Activated CD4-positive, CD25-positive, alpha-beta regulatory T cell treated with anti-CD3 and anti-CD28 coated beads, Interleukin-2, amount 50 U/mL, for 16 hours (primary cell): Measurements from ENCODE around the gene GSAP.

Source experiments
- DNase-seq: peaks from one replicate; pipeline ENCODE4 v3.0.0-alpha.2; 2020; ENCODE audit warnings: low read depth, low spot score

Gene GSAP

DNA sequence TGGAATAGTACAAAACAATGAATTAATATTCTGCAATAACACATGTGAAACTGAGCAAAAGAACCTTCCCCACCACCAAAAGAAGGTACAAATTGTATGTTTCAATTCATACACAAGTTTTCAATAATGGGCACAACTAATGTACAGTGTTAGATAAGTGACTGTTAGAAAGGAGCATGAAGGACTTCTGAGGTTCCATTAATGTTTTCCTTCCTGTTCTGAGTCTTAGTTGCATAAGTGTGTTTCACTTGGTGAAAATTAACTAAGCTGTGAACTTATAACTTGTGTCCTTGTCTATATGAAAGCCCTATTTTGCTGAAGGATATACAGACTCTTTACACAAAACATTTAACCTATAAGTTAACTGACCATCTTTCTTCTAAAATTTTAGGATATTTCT, 8.2 kb downstream of the GSAP start:
- no peak for DNase-seq

DNA sequence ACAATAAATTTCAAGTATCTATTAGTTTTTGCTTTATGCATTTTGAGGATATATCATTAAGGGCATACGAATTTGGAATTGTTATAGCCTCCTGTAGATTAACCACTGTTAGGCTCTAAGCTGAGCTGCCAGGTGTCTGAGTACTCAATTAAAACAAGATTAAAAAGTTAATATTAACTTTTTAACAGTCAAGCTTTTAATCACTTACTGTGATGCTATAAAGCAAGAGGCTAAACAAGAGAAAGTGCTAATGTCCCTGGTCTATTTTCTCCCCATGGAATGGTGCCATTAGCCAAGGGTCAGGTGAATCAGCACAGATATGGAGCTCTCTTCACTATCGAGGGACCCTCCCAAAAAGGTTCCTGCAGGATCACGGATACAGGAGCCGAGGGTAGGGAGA, 9.7 kb downstream of the GSAP start:
- no peak for DNase-seq

DNA sequence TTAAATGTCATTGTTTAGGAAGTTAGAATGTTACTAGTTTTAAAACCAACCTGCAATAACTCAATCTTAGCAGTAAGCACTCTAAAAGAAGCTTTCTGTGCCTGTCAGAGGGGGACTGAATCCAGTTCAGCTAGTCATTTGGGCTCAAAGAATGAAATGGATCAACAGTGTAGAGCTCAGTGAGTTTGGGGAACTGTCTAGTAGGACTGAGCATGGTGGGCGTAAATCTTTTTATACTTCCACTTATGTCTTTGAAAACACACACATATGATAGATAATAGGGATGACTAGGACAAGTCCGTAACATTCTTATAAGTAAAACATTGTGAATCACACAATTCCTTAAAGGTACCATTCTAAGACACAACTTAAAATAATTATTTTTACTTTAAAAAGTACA, 11.5 kb downstream of the GSAP start:
- DNase-seq = no peak

DNA sequence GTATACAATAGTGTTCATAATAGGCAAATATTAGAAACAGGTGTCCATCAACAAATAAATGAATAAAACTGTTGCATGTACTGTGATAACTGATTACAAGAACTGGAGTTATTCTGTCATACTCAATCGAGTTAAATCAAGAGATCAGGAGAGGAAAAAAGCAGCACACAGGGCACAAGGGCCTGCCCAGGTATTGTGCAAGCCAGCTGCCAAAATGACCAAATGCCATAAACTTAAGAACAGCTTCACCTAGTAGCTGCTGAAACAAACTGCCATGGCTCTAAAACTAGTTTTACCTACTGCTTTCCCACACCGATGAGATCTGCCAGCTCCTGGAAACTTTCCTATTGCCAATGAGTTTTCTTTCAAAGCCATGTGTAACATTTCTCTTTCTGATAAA, 12.2 kb downstream of the GSAP start:
- DNase-seq = no peak

DNA sequence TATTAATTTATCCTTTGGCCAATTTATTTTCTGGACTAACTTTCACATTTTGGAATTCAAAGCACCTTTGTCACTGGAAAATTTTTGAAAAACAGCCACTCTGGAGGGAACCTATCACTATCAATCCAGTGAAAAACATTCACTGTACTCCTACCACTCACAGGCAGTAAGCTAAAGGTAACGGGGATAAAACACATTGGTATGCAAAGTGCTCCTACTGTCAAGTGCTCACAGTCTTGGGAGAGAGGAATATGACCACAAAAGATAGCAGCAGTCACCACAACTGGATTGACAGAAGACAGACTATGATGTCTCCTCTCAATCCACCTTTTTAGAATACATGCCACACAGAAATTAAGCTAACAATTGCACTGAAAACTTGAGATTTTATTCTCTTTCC, 13.3 kb downstream of the GSAP start:
- no peak for DNase-seq

DNA sequence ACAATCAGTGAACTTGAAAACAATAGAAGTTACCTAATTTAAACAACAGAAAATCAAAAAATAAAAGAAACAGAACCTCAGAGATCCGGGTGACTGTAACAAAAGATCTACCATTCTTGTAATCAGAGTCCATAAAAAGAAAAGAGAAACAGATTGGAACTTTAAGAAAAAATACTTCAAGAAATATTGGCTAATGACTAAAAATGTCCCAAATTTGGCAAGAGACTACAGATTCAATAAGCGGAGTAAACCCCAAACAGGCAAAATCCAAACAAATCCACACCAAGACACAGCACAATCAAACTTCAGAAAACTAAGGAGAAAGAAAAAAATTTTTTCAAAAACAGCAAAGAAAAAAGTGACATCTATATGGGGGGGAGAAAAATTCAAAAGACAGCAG, 15.1 kb downstream of the GSAP start:
- DNase-seq = no peak

DNA sequence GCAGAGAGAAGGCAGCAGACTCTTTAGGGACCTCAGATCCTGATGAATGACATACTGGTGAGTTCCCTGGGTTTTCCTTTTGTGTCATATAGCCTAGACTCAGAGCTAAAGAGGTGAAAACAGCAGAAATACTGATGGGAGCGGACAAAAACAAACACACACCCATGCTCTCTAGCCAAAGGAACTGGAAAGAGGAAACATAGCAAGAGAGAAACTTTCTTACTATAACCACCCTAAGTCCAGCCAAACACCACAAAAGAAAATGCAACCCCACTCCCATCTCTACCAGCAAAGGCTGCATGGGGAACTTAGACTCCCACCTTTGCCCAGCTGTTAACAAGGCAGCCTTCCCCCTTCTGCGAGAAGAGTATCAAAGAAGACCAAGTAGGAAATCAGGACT, 16.3 kb downstream of the GSAP start:
- DNase-seq = no peak

DNA sequence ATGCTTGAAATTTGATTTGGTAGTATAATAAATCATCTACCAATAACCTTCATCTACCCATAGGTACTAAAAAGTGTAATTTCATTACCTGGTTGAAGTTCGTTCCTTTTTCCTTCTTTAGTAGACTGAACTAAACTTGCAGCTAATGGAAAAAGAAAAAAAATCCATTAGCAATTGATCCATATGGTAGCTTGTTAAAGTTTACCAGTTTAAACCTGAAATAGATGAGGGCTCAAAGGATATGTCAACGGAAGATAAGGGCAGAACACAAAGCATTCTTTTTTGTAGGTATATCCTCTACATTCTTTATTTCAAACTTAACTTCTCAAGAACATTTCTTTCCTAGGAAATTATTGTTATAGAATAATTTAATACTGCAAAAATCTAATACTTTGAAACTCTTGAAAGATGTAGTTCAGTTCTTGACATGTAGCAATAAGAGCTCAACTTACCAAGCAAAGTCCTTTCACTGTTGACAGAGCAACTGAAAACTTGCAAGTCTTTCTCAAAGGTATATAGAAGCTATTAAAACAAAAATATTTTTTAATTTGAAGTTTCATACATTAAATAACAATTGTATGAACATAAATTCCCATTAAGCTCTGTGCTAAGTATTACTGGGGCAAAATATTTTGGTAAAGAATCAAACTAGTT, 19.1 kb downstream of the GSAP start:
- no peak for DNase-seq

DNA sequence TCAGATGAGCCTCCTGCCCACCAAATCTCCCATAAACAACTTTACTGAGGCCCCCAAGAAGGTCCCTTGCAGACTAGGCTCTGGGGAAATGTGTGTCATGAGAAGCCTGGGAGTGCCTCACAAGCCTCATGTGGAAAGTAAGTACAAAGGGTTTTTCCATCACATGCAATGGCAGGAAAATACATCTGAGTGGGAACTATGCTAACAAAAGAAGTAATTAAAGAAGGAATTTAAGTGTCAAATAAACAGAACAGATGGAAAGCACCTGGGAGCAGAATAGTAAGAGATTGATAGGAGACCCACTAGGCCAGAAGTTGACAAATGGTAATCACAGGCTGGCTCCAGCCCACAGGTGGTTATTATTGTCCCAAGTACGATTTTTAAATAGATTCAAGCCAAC, 20.5 kb downstream of the GSAP start:
- DNase-seq = no peak

DNA sequence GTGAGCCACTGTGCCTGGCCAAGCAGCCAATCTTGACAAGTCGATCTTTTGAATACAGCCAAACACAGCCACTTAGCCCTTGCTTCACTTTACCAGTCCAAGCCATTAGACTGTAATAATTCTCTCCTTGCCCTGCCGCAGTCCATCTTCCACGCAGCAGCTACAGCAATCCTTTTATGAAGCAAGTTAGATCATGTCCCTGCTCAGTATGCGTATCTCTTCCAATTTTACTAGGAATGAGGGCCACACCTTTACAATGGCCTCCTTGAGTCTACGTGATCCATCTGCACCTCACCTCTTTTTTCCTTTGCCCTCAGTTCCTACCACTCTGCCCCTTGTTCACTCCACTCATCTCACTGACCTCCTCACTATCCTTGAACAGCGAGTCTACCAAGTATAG, 22.2 kb downstream of the GSAP start:
- no peak for DNase-seq

DNA sequence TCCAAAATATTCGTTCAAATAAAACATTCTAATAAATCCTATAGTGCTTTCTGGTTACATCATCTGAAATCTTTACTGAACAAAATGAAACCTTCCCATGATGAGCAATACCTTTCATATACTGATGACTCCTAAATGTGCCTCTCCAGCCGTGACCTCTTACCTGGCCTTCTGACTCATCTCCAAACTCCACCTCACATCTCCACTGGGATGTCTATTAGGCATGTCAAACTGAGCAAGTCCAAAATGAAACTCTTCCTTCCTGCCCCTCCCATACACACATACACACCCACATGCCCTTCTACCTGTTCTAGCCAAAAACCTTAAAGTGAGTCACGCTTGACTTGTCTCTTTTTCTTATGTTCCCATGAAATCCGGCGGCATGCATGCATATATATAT, 22.9 kb downstream of the GSAP start:
- DNase-seq = no peak

DNA sequence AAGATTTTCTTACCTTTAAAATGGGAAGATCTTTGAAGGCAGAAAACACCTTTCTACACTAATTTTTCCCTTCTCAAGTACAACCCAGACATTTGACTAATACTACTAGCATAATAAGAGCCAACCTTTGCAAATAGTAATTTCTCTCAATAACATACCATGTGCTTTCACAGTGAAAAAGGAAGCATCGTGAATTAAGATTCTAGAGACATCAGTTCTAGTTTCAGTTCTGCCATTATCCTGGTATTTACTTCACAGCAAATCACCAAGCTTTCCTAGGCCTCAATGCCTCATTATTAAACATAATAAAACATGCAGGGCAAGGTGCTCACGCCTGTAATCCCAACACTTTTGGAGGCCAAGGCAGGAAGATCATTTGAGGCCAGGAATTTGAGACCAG, 24.9 kb downstream of the GSAP start:
- DNase-seq = no peak

DNA sequence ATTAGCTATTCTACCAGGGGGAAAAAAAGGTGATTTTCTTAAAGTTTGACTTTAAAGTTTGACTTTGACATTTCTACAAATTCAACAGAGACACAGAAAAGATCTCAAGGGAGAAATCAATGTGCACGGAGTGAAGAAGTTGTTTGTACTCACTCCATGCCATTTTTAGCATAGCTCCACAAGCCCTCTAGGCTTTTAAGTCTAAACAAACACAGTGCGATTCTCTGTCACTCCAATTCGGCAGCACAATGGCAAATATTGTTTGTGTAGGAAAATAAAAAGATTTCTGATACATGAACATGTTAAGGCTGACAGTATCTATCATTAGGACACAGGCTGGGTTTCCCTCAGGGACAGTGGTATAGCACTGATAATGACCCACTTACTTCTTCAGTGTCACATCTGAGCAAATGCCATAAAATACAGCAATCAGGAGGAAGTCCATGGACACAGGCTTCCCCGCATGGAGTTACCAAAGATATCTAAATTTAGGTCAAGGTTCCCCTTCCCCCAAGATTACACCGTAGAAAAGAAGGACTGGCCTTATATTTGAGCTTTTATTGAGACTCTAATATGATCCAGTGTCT, 28.0 kb downstream of the GSAP start:
- no peak for DNase-seq

DNA sequence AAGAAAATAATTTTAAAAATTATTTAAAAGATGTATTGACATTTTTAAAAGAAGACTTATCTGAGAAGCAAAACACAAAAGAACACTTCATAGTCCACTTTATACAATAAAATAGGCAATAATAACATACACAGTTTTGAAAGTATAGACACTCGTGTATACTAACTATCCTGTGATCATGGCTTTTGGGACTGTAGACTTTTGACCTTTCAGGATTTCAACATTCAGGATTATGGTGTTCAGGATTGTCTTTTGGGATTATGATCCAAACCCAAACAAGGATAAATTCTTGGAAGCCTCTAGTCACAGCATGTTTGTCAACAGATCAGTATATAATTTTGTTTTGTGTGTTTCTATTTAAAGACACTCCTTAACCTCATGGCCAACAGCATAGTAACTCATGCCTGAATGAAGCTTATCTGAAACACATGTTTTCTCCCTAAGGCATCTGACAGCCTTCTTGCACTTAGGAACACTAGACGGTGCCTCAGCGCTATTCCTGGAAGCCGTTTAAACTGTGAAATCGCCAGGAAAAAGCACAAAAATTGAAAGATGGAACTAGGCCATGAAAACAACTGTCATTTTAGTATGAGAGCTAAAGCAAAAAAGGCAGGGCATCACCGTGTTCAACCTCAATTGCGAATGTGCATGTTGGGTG, 29.9 kb downstream of the GSAP start:
- no peak for DNase-seq

DNA sequence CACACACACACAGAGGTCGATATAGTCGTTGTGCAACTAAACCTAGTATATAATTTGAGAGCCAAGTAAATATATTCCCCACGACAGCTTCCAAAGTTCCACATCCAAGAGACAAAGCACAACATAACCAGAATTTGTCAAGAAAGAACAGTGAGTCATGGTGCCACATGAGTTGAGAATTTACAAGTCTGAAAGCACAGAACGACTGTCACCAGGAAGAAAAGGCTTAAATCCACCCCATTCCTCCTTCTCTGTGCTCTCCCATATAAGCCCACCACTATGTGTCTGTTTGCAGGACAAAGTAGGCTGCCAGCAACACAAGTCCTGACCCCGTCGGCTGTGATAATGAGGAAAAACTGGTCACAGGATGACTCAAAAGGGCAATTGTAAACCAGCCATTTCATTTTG, 32.8 kb downstream of the GSAP start:
- no peak for DNase-seq

DNA sequence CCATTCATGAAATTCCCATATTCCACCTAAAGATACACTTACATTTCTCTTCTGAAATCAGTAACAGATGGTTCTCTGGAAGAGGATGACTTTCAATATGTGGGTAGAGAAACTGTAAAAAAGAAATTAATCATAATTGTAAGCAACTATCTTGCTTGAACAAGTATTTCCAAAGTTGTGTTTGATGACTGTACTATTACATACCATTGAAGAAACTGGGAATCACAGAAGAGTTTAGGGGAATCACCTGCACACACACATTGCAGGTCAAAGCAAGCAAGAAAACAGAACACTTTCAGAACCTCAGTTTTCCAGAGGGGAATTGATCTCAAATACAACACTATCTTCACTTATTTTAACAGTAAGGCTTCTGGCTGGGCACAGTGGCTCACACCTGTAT, 33.6 kb downstream of the GSAP start:
- DNase-seq = no peak

DNA sequence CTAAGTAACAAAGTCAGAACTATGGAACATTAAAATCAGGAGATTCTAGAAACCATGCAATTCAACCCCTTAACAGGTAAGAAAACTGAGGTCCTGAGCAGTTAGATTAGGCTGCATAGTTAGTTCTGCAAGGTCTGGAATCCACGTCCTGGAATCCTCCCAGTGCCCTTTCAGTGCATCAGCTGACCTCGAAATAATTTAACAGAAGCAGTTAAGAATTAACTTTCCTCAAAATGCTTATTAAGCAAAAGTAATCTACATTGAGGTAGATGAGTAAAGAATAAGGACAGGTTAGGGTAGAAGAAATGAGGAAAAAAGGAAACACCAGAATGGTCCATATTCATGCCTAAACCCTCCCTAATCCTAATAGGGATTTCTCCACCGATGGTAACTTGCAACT, 37.6 kb downstream of the GSAP start:
- no peak for DNase-seq

DNA sequence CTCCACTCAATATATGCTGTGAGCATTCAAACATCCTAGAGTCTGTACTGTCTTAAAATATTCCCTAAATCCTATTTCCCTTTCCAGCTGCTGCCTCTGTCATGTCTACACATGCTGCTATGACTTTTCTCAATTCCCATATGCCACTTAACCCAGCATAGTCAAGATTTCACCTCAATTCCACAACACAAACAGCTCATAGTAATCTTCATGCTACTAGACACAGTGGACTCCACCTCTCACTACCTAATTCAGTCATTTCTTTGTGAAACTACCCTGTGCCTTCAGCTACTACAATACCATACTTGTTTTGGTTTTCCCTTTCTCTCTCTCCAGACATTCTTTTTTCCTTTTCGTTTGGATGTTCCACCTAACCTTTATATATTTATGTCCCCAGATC, 45.5 kb downstream of the GSAP start:
- DNase-seq = no peak

DNA sequence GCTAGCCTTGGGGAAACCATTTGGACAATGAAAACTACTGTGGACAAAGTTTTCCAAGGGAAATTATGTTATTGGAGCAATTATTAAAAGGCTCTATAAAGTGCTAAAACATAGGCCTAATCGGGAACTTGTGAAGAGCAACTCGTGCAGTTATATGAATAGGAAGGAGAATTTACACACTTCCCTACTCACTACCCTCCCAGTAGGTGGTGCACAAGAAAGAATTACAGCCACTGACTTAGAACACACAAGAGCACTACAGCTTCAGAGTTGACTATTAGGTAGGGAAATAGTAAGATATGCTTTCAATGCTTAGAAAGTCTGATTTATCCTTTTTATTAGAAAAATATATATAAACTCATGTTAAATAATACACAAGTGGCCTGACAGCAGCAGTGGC, 47.2 kb downstream of the GSAP start:
- no peak for DNase-seq

DNA sequence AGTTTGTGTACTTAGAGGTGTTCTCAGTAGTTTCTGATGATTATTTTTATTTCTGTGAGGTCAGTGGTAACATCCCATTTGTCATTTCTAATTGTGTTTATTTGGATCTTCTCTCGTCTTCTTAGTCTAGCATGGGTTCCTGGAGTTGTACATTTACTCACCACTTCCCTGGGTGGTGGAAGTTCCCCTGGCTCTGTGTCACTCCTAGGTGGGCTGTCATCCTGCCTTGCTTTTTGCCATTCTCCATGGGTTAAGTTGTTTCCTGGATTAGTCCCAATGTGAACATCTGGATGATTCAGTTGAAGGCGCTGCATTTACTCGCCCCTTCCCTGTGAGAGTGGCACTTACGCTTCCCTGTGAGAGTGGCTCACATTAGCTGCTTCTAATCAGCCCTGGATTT, 48.2 kb downstream of the GSAP start:
- DNase-seq = no peak

DNA sequence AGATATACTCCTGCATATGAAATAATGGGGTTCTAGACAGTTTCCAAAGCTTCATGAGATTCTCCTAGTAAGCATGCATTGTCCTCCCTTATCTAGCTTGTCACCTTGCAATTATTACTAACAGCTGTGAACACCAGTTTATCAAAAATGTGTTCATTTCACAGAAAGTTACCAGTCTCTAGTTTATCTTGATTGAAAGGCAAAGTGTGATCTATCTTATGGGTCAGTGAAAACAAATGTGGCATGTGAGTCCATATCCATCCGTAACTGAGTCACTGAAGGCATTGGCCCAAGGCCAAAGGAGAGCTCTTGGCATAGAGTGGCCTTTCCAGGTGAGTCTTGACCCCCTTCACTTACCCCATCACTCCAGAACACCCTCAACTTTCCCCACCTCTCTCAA, 53.2 kb downstream of the GSAP start:
- DNase-seq = no peak

DNA sequence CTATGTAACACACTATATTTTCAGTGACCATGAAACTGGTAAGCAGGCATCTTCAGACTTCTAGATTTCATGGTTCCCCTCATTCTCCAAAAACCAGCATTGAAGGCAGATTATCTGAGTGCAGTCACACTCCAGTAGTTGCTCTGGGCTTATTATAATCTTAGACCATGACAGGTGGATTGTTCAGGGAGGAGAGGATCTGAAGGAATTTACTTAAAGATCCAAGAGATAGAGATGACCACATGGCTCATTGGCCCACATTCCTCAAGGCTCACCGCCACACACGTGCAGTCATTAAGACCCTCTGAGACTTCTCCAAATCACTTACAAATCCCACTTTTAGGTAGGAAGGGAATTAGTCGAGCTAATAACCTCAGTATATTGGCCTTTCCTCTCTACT, 55.2 kb downstream of the GSAP start:
- DNase-seq = no peak

DNA sequence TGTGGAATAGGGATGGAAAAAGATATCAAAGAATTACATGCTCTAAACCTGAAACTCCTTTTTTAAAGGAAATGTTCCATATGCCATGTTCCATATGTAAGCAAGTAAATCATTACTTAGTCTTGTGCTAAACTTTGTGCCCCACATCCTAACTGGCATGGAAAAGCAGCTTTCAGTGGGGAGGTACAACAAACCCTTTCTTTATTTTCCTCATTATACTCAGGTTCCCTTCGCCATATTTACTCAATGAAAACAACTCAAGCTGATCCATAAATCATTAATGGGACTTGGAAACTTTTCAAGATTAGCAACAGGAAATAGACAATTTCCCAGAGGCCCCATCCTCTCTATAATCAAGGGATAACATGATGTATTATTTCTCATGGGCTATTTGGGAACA, 56.0 kb downstream of the GSAP start:
- no peak for DNase-seq

DNA sequence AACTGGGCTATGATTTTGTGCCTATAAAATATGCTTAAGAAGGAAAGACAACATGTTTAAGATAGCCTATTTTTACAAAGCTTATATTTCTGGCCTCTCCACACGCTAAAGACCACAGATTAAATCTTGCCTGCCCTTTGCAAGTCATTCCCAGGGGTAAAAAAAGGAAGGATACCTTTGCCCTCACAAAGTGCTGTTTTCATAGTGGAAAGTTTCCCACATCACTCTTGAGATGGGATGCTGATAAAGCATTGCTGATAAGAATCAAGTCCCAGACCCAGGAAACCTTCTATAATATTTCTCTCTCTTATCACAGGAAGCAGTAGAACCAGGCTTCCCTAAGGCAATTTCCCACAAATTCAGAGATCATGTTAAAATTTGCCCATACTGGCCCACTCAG, 56.5 kb downstream of the GSAP start:
- no peak for DNase-seq
